Measurements from ENCODE around the gene RAI14. TPM values are rescaled to one million over a fixed set of nuclear protein-coding genes. Genes with fewer than 3 reads are reported as not detected.
"Not testable (repeated sequence)": the region's sequence is repeated elsewhere in the genome, so short reads cannot be mapped to it uniquely, and the experiment has no call there.

The RAI14 gene
- polyA plus RNA-seq, 3 donors: 5.1 to 12.8 (median 9.6) TPM

DNA sequence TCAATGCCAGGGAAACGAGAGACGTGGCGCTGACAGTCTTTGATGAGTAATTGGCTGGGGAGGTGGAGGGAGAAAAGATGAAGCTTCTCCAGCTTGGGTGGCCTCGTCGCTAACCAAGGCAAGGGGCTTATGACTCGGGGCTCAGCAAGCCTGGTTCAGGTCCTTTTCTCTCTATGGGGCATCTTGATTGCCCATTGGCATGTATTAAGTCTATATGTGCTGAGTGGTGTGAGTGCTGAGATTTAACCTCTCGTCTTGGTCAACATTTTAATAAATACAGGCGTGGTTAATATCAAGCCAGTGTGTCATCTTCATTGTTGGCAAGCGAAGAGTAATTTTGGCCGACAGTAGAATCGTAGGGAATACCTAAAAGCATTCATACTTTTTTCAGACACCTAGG is 85.9 kb downstream of the RAI14 start:
- 94 to 96% (median 95%) methylated on average over 11 of the region's 11 CpGs for WGBS, 3 donors
- H3K27ac ChIP-seq (ENCODE audit: low read depth, low read length): no peak overlapping the region

DNA sequence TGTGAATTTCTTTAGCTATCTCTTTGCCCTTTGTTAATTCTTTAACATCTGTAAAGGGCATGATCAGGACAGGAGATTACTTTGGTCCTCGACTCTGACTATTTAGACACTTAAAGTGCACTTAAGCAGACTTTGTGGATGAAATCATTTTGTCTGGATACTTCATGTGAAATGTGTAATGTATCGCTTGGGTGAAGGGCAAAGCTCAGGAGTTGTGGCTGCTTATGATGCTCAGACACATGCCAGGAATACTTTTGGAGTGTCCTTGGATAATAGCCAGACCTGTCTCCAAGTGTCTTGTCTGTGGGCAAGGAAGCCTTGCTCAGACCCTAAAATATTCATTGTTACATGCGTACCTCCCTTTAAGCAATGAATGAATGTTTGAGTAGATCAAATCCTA is 87.8 kb downstream of the RAI14 start:
- WGBS, 3 donors: 82 to 90% (median 88%) methylated on average over 3 of the region's 3 CpGs
- no peak overlapping the region for H3K27ac ChIP-seq (ENCODE audit: low read depth, low read length)

DNA sequence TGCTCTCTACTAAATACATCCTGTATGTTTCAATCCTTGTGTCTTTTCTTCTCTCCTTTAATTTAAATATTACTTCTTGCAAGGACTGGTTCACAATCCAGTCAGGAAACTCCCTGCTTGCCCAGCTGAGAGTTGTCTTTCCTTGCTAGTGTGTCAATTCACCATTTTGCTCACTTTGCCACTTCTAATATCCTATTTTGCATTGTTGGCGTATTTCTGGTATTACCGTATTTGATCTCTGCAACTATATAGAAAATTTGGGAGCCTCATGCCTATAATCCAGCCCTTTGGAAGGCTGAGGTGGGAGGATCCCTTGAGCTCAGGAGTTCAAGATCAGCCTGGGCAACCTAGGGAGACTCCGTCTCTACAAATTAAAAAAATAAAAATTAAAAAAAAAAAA is 92.3 kb downstream of the RAI14 start:
- no peak overlapping the region for H3K27ac ChIP-seq (ENCODE audit: low read depth, low read length)
- 95 to 99% (median 95%) methylated on average over 3 of the region's 3 CpGs for WGBS, 3 donors

DNA sequence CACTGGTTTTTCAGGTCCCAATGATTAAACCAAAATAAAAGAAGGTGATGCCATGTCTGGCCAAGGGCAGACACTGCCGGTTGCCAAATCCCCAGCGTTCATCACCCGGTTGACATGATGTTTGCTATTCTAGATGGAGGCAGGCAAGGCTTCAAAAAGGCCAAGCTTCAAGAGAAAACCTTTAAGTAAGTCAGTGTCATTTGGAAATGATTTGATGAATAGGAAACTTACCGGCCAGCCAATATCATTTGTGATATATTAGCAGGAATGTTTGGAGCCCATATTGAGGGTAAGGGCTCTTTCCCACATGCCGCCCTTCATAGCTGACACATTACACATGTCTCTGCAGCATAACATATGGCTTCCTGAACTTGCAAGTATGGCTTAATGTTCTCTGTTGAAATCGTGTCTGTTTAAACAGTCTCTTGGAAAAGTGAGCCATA is 93.3 kb downstream of the RAI14 start:
- H3K27ac ChIP-seq (ENCODE audit: low read depth, low read length): no peak overlapping the region
- 57 to 80% (median 74%) methylated on average over 6 of the region's 6 CpGs for WGBS, 3 donors

DNA sequence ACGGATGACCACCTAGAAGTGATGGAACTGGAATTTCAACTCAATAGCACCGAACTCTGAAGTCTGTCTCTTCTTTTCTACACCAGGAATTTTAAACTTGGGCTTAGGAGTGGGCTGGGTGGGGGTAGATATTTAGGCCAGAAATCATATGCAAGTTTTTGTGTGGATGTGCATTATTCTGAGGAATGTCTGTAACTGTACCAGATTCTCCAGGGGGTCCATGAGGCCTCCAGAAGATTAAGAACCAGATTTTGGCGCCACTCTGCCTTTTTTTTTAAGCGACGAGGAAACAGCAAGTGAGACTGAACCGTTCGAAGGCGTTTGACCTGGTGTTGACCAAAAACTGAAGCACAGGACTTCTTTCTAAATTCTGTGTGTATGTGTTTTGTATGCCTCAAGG is 94.1 kb downstream of the RAI14 start:
- H3K27ac ChIP-seq (ENCODE audit: low read depth, low read length): no peak overlapping the region
- WGBS, 3 donors: 82 to 93% (median 89%) methylated on average over 8 of the region's 8 CpGs

DNA sequence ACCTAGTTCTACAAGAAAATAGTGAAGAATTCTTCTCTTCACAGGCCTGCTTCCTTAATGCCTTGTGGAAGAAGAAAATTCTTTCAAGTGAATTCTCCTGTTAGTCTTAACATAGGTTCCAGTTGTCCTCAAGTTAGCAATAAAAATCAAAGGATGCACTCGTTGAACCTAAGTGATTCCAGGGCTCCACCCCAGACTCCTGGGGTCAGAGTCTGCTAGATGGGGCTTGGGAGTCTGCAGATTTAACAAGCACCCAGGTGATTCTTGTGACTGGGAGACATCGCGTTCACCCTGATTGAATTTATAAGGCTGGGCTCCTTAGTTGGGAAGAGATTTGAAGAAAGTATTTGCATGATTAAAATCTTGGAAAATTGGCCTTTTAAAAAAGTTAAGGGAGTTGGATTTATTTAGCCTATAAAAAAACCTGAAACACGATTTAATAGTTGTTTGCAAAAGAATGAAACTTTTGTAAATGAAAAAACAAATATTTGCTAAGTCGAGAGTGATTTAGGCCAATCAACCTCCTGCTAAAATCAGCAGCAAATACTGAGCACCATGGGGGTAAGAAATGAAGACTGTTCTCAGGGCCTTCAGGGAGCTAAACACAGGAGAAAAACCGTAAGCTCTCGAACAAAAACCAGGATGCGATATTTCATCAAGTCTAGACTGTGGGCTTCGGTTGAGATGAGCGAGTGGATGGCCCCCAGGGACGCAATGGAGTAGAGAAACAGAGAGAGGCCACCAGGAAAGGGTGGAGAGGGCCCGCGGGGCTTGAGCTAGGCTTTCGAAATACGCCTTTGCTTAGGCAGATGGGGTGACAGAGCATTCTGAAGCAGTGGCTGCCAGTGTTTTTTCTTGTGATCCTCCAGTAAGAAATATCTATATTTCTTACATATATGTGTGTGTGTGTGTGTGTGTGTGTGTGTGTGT is 95.9 kb downstream of the RAI14 start:
- 82 to 85% (median 85%) methylated on average over 15 of the region's 15 CpGs for WGBS, 3 donors
- no peak overlapping the region for H3K27ac ChIP-seq (ENCODE audit: low read depth, low read length)

DNA sequence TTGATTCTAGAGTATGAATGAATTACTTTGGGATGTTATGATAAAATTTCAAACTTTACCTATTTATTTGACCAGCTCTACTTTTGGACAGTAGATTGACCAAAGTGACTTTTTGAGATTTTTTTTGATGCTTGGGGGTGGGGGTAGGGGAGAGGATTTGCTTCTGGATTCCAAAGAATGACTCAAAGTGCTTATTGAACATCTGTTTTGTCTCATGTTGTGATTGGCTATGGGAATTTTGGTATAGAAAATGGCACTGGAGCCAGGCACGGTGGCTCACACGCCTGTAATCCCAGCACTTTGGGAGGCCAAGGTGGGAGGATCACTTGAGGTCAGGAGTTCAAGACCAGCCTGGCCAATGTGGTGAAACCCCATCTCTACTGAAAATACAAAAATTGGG is 97.1 kb downstream of the RAI14 start:
- not testable (repeated sequence) for H3K27ac ChIP-seq (ENCODE audit: low read depth, low read length)
- WGBS, 3 donors: 98 to 100% (median 98%) methylated on average over 2 of the region's 2 CpGs

DNA sequence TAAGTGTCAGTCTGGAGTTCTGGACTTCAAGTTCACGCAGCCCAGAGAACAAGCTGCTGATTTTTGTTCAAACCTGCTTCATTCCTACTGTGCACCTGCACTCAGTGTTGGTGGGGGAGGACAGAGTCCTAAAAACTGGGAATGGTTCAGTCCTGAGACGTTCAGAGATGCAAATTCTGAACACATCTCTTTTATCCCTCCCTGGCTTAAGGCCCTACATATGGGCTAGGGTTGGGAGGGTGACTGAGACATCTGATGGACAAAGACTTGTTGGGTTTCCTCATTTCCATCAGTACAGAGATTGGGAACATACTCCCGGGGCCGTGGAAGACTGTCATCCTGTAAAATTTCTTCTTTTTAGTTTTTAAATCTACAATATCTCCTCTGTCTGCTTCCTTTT is 99.8 kb downstream of the RAI14 start:
- H3K27ac ChIP-seq (ENCODE audit: low read depth, low read length): no peak overlapping the region

DNA sequence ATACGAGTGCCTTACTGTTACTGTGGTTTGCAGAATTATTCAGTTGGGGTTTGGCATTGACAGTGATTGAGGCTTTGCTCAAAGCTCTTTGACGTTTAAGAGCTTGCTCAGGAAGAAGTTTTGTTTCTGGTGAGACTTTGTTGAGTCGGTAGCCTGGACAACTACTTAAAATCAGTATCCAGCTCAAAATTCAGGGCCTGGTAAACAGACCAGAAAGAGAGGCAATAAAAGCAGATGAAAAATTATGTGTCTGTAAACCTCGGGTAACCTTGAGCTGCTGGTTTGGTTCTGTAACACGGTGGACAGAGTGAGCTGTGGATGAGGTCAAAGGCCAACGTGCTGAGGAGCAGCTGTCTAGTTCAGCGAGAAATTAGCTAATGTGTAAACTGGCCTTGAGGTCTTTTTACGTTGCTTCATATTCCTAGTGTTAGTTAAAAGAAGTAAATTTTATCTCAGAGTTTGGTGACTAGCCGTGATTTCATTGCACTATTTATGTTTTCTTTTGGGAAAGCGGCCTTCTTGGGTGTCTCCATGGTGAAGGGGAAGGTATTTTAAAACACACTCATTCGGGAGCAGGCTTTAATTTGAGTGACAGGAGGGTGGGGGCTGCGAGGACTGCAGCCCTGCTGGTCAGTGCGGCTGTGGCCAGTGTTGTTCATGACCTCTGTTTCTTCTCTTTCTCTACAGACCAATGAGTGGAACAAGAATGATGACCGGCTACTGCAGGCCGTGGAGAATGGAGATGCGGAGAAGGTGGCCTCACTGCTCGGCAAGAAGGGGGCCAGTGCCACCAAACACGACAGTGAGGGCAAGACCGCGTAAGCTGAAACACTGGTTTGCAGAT is 100.9 kb downstream of the RAI14 start:
- 61 to 90% (median 89%) methylated on average over 20 of the region's 20 CpGs for WGBS, 3 donors
- no peak overlapping the region for H3K27ac ChIP-seq (ENCODE audit: low read depth, low read length)

More for the DNA sequence above, 99.8 kb downstream of the RAI14 start:
- WGBS, 3 donors: 88 to 90% (median 90%) methylated on average over 4 of the region's 4 CpGs

DNA sequence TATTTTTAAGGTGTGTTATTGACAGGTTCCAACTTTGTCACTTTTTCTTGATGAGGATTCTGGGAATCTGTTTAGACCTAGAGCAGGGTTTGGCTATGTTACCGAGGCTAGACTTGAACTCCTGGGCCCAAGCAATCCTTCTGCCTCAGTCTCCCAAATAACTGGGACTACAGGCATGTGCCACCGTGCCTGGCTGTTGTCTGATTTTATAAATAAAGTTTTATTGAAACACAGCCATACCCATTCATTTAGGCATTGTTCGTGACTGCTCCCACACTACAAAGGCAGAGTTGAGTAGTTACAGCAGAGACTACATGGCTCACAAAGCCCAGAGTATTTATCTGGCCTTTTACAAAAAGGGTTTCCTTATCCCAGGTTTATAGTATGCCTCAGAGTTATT is 102.4 kb downstream of the RAI14 start:
- no peak overlapping the region for H3K27ac ChIP-seq (ENCODE audit: low read depth, low read length)
- 94 to 100% (median 96%) methylated on average over 3 of the region's 3 CpGs for WGBS, 3 donors

DNA sequence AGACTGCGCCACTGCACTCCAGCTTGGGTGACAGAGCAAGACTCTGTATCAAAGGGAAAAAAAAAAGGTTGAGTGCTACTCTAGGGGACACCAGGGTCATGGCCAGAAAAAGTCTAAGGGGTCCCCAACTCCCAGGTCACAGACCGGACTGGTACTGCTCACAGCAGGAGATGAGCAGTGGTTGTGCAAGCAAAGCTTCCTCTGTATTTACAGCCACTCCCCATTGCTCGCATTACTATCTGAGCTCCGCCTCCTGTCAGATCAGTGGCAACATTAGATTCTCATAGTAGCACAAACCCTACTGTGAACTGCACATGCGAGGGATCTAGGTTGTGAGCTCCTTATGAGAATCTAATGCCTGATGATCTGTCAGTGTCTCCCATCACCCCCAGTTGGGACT is 103.1 kb downstream of the RAI14 start:
- 81 to 95% (median 90%) methylated on average over 5 of the region's 5 CpGs for WGBS, 3 donors
- H3K27ac ChIP-seq (ENCODE audit: low read depth, low read length): not testable (repeated sequence)

DNA sequence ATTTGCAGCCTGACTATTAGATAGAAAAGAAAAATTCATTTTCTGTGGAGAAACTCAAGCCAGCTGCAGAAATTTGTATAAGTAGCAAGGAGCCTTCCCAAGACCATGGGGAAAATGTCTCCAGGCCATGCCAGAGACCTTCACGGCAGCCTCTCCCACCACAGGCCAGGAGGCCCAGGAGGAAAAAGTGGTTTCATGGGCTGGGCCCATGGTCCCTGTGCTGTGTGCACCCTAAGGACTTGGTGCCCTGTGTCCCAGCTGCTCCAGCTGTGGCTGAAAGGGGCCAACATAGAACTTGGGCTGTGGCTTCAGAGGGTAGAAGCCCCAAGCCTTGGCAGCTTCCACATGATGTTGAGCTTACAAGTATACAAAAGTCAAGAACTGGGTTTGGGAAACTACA is 109.5 kb downstream of the RAI14 start:
- H3K27ac ChIP-seq (ENCODE audit: low read depth, low read length): no peak overlapping the region
- WGBS, 3 donors: 93 to 95% (median 94%) methylated on average over 1 of the region's 1 CpG

DNA sequence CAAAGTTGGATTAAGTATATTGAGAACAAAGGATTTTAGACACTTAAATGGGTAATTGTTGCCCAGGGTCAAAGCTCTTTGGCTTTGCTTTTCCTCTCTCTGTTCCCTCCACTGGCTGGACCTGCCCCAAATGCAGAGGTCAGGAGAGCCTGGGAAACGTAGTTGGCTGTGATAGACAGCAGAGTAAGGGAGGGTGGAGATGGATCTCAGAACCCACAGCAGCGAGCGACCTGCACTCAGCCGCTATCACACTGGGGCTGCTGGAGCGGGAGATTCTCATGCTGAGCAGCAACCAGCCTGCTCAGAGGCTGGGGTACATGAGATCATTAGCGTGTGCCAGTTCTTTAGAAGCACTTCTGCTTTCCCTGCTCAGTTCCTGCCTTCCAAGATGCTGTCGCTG is 111.1 kb downstream of the RAI14 start:
- no peak overlapping the region for H3K27ac ChIP-seq (ENCODE audit: low read depth, low read length)
- WGBS, 3 donors: 88 to 90% (median 90%) methylated on average over 7 of the region's 7 CpGs

DNA sequence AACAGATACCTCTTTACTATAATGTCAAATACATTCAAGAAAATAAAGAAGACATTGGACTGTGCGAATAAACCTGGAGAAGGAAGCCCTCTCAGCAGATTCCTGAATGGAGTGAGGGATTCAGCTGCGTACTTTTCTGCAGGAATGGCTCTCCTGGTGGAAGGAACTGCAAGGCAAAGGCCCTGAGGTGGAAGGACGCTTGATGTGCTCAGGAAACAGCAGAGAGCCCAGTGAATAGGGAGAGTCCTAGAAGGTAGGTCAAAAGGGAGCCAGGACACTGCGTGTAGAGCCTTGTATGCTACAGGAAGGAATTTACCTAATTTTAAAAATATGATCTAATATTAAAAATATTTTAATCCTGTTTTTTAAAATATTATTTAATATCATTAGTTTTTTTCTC is 114.4 kb downstream of the RAI14 start:
- H3K27ac ChIP-seq (ENCODE audit: low read depth, low read length): no peak overlapping the region
- 82 to 89% (median 89%) methylated on average over 4 of the region's 4 CpGs for WGBS, 3 donors

DNA sequence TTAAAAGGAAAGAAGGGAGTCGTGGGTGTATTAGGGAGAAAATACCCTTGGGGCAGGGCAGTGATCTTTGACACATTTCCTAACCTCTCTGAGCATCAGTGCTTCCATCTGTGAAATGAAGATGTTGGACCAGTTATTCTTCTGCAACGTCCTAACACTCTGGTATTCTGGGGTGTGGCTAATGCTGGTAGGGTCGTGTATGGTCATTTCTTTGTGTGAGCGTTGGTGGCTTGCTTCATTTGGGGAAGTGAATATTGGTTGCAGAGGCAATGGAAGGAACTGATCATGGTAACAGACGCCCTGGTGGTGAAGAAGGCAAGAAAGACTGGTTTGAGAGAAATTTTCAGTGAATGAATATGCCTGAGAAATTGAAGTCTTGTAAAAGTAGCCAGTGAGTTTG is 114.9 kb downstream of the RAI14 start:
- H3K27ac ChIP-seq (ENCODE audit: low read depth, low read length): no peak overlapping the region

DNA sequence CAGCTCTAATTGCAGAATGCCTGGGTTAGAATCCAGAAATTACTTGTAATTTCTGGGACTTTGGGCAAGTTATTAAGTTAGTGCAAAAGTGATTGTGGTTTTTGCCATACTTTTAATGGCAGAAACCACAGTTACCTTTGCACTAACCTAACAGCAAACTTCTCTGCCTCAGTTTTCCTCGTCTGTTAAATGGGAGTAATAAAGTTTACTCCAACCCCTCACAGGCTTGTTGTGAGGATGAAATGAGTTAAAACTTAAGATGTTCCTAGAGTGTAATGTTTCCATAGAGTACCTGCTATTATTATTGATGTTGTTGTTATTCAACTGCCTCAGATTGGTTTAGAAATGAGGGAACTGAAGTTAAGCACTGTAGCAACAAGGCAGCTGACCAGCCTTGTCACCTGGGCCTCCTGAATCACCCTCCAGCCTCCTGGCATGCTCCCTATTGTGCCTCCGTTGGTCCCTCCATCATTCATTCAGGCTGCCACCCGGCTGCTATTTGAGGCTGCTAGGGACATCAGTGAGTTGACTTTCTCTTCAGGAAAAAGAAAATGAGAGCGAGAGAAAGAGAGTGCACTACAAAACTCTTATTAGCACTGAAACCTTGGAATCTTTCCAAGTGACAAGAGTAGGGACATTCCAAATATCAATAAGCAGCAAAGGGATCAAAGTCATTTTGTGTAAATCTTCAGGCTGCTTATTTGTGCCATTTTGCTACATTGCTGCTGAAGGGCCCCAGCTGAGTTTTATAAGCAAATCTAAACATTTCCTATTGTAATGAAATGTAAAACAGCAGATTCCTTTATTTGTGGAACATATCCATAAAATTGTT is 116.4 kb downstream of the RAI14 start:
- H3K27ac ChIP-seq (ENCODE audit: low read depth, low read length): no peak overlapping the region
- 83 to 89% (median 87%) methylated on average over 4 of the region's 4 CpGs for WGBS, 3 donors

More for the DNA sequence above, 114.9 kb downstream of the RAI14 start:
- WGBS, 3 donors: 42 to 70% (median 46%) methylated on average over 5 of the region's 5 CpGs

DNA sequence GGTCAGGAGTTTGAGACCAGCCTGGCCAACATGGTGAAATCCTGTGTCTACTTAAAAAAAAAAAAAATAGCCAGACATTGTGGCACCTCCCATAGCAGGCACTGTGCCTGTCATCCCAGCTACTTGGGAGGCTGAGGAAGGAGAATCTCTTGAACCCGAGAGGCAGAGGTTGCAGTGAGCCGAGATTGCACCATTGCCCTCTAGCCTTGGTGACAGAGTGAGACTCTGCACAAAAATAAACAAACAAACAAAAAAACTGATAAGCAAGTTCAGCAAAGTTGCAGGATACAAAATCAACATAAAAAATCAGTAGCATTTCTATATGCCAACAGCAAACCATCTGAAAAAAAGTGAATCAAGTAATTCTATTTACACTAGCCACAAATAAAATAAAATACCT is 118.0 kb downstream of the RAI14 start:
- no peak overlapping the region for H3K27ac ChIP-seq (ENCODE audit: low read depth, low read length)
- WGBS, 3 donors: 81 to 95% (median 82%) methylated on average over 2 of the region's 2 CpGs

DNA sequence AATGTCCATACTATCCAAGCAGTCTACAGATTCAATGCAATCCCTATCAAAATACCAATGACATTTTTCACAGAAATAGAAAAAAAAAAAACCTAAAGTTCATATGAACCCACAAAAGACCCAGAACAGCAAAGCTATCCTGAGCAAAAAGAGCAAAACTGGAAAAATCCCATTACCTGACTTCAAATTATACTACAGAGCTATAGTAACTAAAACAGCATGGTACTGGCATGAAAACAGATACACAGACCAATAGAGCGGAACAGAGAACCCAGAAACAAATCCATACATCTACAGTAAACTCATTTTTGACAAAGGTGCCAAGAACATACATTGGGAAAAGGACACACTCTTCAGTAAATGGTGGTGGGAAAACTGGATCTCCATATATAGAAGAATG is 118.5 kb downstream of the RAI14 start:
- WGBS, 3 donors: 84 to 100% (median 86%) methylated on average over 1 of the region's 1 CpG
- H3K27ac ChIP-seq (ENCODE audit: low read depth, low read length): not testable (repeated sequence)

Data from adipose tissue (tissue), 3 donors.